H9 (cell line): Measurements from ENCODE around the gene FAAP100. TPM values are rescaled to one million over a fixed set of nuclear protein-coding genes. Genes with fewer than 3 reads are reported as not detected.
A peak's percentile ranks its signal among the peaks of the same experiment; 100 is the strongest.

Experiments used
- DNase-seq: peaks from one replicate; pipeline ENCODE4 v3.0.0-alpha.2; 2017
- H2AFZ ChIP-seq: one replicate; pipeline ENCODE4 v1.6.1; 2013; ENCODE audit warnings: mild to moderate bottlenecking, low read length, control low read depth, moderate library complexity
- H2AK5ac ChIP-seq: 2 replicates; pipeline ENCODE4 v1.6.1; 2013; ENCODE audit warnings: low read length, control low read depth, mixed read lengths; ENCODE audit not compliant: insufficient read length
- H2BK120ac ChIP-seq: one replicate; pipeline ENCODE4 v1.6.1; 2013; ENCODE audit warnings: low read depth, mild to moderate bottlenecking, low read length, control low read depth, inconsistent platforms; ENCODE audit not compliant: poor library complexity, severe bottlenecking
- H2BK12ac ChIP-seq: 2 replicates; pipeline ENCODE4 v1.6.1; 2013; ENCODE audit warnings: low read length, control low read depth, mixed read lengths, low read depth; ENCODE audit not compliant: insufficient read length
- H2BK15ac ChIP-seq: 2 replicates; pipeline ENCODE4 v1.6.1; 2013; ENCODE audit warnings: low read depth, low read length, control low read depth
- H2BK20ac ChIP-seq: one replicate; pipeline ENCODE4 v1.6.1; 2013; ENCODE audit warnings: low read depth, mild to moderate bottlenecking, low read length, control low read depth, inconsistent platforms; ENCODE audit not compliant: poor library complexity, severe bottlenecking
- H2BK5ac ChIP-seq: 2 replicates; pipeline ENCODE4 v1.6.1; 2013; ENCODE audit warnings: low read length, control low read depth, mixed read lengths; ENCODE audit not compliant: insufficient read length
- H3K14ac ChIP-seq: 2 replicates; pipeline ENCODE4 v1.6.1; 2013; ENCODE audit warnings: low read length, control low read depth; ENCODE audit not compliant: insufficient read depth
- H3K18ac ChIP-seq: 2 replicates; pipeline ENCODE4 v1.6.1; 2013; ENCODE audit warnings: low read depth, mild to moderate bottlenecking, mixed read lengths, low read length, control low read depth; ENCODE audit not compliant: insufficient read length
- H3K23ac ChIP-seq: 2 replicates; pipeline ENCODE4 v1.6.1; 2013; ENCODE audit warnings: low read length, control low read depth, mixed read lengths, low read depth; ENCODE audit not compliant: insufficient read length
- H3K23me2 ChIP-seq: 2 replicates; pipeline ENCODE4 v1.6.1; 2013; ENCODE audit warnings: low read depth, mild to moderate bottlenecking, mixed read lengths, low read length, control low read depth; ENCODE audit not compliant: insufficient read length, poor library complexity, severe bottlenecking
- H3K27ac ChIP-seq: 2 replicates; pipeline ENCODE4 v1.5.1; 2013; ENCODE audit warnings: low read length, control low read depth, mixed read lengths, low read depth; ENCODE audit not compliant: insufficient read length
- H3K27me3 ChIP-seq: 2 replicates; pipeline ENCODE4 v1.6.1; 2013; ENCODE audit warnings: low read length, control low read depth, inconsistent platforms; ENCODE audit not compliant: insufficient read depth
- H3K4ac ChIP-seq: 2 replicates; pipeline ENCODE4 v1.6.1; 2013; ENCODE audit warnings: low read depth, mild to moderate bottlenecking, control low read depth, inconsistent platforms, low read length, moderate library complexity
- H3K4me1 ChIP-seq: 2 replicates; pipeline ENCODE4 v1.6.1; 2013; ENCODE audit warnings: low read length, control low read depth, inconsistent platforms; ENCODE audit not compliant: insufficient read depth
- H3K4me2 ChIP-seq: 2 replicates; pipeline ENCODE4 v1.6.1; 2013; ENCODE audit warnings: low read length, control low read depth, mixed read lengths; ENCODE audit not compliant: insufficient read length, insufficient read depth
- H3K56ac ChIP-seq: 2 replicates; pipeline ENCODE4 v1.6.1; 2013; ENCODE audit warnings: low read depth, mild to moderate bottlenecking, mixed read lengths, low read length, control low read depth; ENCODE audit not compliant: insufficient read length
- H3K79me1 ChIP-seq: 2 replicates; pipeline ENCODE4 v1.6.1; 2013; ENCODE audit warnings: low read depth, mild to moderate bottlenecking, moderate library complexity, low read length, control low read depth, inconsistent platforms; ENCODE audit not compliant: insufficient read depth, poor library complexity, severe bottlenecking
- H3K79me2 ChIP-seq: 2 replicates; pipeline ENCODE4 v1.6.1; 2013; ENCODE audit warnings: low read length, control low read depth, inconsistent platforms; ENCODE audit not compliant: insufficient read depth
- H3K9ac ChIP-seq: 2 replicates; pipeline ENCODE4 v1.6.1; 2013; ENCODE audit warnings: low read length, control low read depth, mixed read lengths; ENCODE audit not compliant: insufficient read length; ENCODE audit errors: extremely low read depth
- H3K9me3 ChIP-seq: one replicate; pipeline ENCODE4 v1.6.1; 2013; ENCODE audit warnings: low read depth, low read length, inconsistent platforms; ENCODE audit not compliant: control insufficient read depth
- H3T11ph ChIP-seq: one replicate; pipeline ENCODE4 v1.6.1; 2013; ENCODE audit warnings: mild to moderate bottlenecking, low read length, control low read depth, inconsistent platforms
- H4K20me1 ChIP-seq: one replicate; pipeline ENCODE4 v1.6.1; 2013; ENCODE audit not compliant: control insufficient read depth, insufficient read length, insufficient read depth
- H4K5ac ChIP-seq: 2 replicates; pipeline ENCODE4 v1.6.1; 2013; ENCODE audit warnings: low read depth, mild to moderate bottlenecking, mixed read lengths, low read length, control low read depth; ENCODE audit not compliant: insufficient read length
- H4K8ac ChIP-seq: replicated peaks from 2 replicates; pipeline ENCODE4 v1.6.1; 2013; ENCODE audit warnings: low read length, control low read depth, mixed read lengths, low read depth; ENCODE audit not compliant: insufficient read length
- H4K91ac ChIP-seq: 2 replicates; pipeline ENCODE4 v1.6.1; 2013; ENCODE audit warnings: low read depth, mild to moderate bottlenecking, moderate library complexity, mixed read lengths, low read length, control low read depth; ENCODE audit not compliant: insufficient read length
- H3K27ac Mint-ChIP-seq, 3 experiments: 2 replicates in 2 of 3; 3 replicates in 1 of 3; pipeline ENCODE4 v1.8.0; 2020 to 2021; ENCODE audit warnings: mixed read lengths in 3 of 3, mild to moderate bottlenecking in 1 of 3, moderate library complexity in 1 of 3
- H3K27me3 Mint-ChIP-seq: 2 replicates; pipeline ENCODE4 v1.8.0; 2021; ENCODE audit warnings: low read depth, mild to moderate bottlenecking, moderate library complexity, mixed read lengths
- H3K36me3 Mint-ChIP-seq, 3 experiments: 2 replicates in 2 of 3; 3 replicates in 1 of 3; pipeline ENCODE4 v1.8.0; 2020 to 2021; ENCODE audit warnings: low read depth in 3 of 3, mixed read lengths in 3 of 3; ENCODE audit not compliant: insufficient read depth in 1 of 3
- H3K4me1 Mint-ChIP-seq, 2 experiments: 2 replicates each; pipeline ENCODE4 v1.8.0; 2020; ENCODE audit warnings: mixed read lengths in 2 of 2
- H3K4me3 Mint-ChIP-seq, 2 experiments: 2 replicates in 1 of 2; 3 replicates in 1 of 2; pipeline ENCODE4 v1.8.0; 2020 to 2021; ENCODE audit warnings: mild to moderate bottlenecking in 2 of 2, mixed read lengths in 2 of 2, moderate library complexity in 1 of 2
- H3K9me3 Mint-ChIP-seq, 2 experiments: 2 replicates in 1 of 2; 3 replicates in 1 of 2; pipeline ENCODE4 v1.8.0; 2020; ENCODE audit warnings: mild to moderate bottlenecking in 2 of 2, mixed read lengths in 2 of 2, moderate library complexity in 1 of 2
- CTCF ChIP-seq: fragments of 200-600 bp; sonication (generic); conservative IDR thresholded peaks from 3 replicates; pipeline ENCODE4 v1.8.0; 2021; ENCODE audit warnings: antibody characterized with exemption, mild to moderate bottlenecking
- WGBS: extraction: QIAGEN DNeasy Blood & Tissue Kit; methylation state at CpG from one replicate; pipeline ENCODE4 v1.1.7; 2013; ENCODE audit warnings: missing lambda C conversion rate, low lambda C conversion rate, mixed read lengths; ENCODE audit not compliant: insufficient read length; ENCODE audit errors: extremely low coverage; 5-methylcytosine and 5-hydroxymethylcytosine counted together
- total RNA-seq: library from RNA; stranded (reverse); gene quantifications from 2 replicates; pipeline ENCODE4 v1.2.1, GENCODE V29; 2021

The FAAP100 gene
- total RNA-seq, 1 experiment from 2014 or later = 54.0 TPM

- no peak overlapping the region for H2AK5ac ChIP-seq
- H4K8ac ChIP-seq = no peak overlapping the region
- H3K9me3 ChIP-seq = no peaks in the 10 kb centered on the region
- no peaks in the 10 kb centered on the region for H3K79me1 ChIP-seq
- H3K9ac ChIP-seq = no peak overlapping the region
- no CpG with 5 or more reads among the region's 11 CpGs for WGBS
- H2BK5ac ChIP-seq = no peak overlapping the region
- no peak overlapping the region for H3K4me2 ChIP-seq
- no peak overlapping the region for H3K18ac ChIP-seq
- H2BK120ac ChIP-seq = no peak overlapping the region
- TF ChIP-seq CTCF = no peak
- Mint-ChIP-seq H3K4me1 (no peaks in the 10 kb centered on the region), H3K9me3 (no peaks in the 10 kb centered on the region), H3K27ac (peak overlapping the region; percentile 57 to 93 (median 74); a peak in 5 of 7 replicates), H3K36me3 (peaks cover 24 to 80% (median 72%) of the 10 kb centered on the region in 3 experiments), H3K27me3 (peaks cover 3% of the 10 kb centered on the region), H3K4me3 (no peak overlapping the region)
- H4K20me1 ChIP-seq = peaks cover 2% of the 10 kb centered on the region
- H3K79me2 ChIP-seq = no peaks in the 10 kb centered on the region
- H3K23ac ChIP-seq = no peak overlapping the region
- no peak overlapping the region for H4K5ac ChIP-seq
- DNase-seq = peak; percentile 25
- no peaks in the 10 kb centered on the region for H3K23me2 ChIP-seq
- no peaks in the 10 kb centered on the region for H3K27me3 ChIP-seq
- H2AFZ ChIP-seq = no peak overlapping the region
- no peak overlapping the region for H2BK12ac ChIP-seq
- H3K4ac ChIP-seq = no peak overlapping the region
- no peak overlapping the region for H3K14ac ChIP-seq
- H2BK20ac ChIP-seq = no peak overlapping the region
- H3T11ph ChIP-seq = no peak overlapping the region
- H3K4me1 ChIP-seq = no peaks in the 10 kb centered on the region
- no peak overlapping the region for H2BK15ac ChIP-seq
- H4K91ac ChIP-seq = no peak overlapping the region
- H3K56ac ChIP-seq = no peak overlapping the region
- no peak overlapping the region for H3K27ac ChIP-seq
These were observed 25.3 kb upstream of the FAAP100 start for GRCh38 chr17:81577278-81578000.
